Stimulated activated naive CD4-positive, alpha-beta T cell treated with Interleukin-2 at 50 U/mL for 16 hours (primary cell): ENCODE measurements around the gene RALGAPA1.
"Not testable (repeated sequence)": the region's sequence is repeated elsewhere in the genome, so short reads cannot be mapped to it uniquely, and the experiment has no call there.

Source experiments
- DNase-seq: peaks from one replicate; lab custom pipeline; 2025; lab: John Stamatoyannopoulos, UW

The RALGAPA1 gene

GRCh38 chr14:35696575-35696974 lies 112.5 kb downstream of the RALGAPA1 start:
- DNase-seq = no peak

DNA sequence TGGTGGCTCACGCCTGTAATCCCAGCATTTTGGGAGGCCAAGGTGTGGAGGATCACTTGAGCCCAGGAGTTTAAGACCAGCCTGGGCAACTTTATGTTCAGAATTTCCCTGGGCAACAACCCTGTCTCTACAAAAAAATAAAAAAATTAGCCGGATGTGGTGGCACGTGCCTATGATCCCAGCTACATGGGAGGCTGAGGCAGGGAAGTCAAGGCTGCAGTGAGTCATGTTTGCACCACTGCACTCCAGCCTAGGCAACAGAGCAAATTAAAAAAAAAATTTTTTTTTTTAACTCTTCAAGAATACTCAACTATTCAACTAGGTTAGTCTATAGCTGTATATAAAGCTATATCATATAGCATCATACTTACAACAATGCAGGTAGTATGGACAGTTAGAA lies 113.0 kb downstream of the RALGAPA1 start:
- DNase-seq = no peak

- DNase-seq = no peak
Observed at GRCh38 chr14:35695647-35696046, 113.4 kb downstream of the RALGAPA1 start.

GRCh38 chr14:35695072-35695471 lies 114.0 kb downstream of the RALGAPA1 start:
- no peak for DNase-seq

- no peak for DNase-seq
Observed at GRCh38 chr14:35689000-35689460, 120.1 kb downstream of the RALGAPA1 start.

- no peak for DNase-seq
Observed at GRCh38 chr14:35688126-35688826, 120.8 kb downstream of the RALGAPA1 start.

- DNase-seq = no peak
Observed at GRCh38 chr14:35687335-35687939, 121.7 kb downstream of the RALGAPA1 start.

GRCh38 chr14:35683688-35684087 lies 125.4 kb downstream of the RALGAPA1 start:
- not testable (repeated sequence) for DNase-seq

GRCh38 chr14:35682802-35683201 lies 126.3 kb downstream of the RALGAPA1 start:
- DNase-seq = no peak

DNA sequence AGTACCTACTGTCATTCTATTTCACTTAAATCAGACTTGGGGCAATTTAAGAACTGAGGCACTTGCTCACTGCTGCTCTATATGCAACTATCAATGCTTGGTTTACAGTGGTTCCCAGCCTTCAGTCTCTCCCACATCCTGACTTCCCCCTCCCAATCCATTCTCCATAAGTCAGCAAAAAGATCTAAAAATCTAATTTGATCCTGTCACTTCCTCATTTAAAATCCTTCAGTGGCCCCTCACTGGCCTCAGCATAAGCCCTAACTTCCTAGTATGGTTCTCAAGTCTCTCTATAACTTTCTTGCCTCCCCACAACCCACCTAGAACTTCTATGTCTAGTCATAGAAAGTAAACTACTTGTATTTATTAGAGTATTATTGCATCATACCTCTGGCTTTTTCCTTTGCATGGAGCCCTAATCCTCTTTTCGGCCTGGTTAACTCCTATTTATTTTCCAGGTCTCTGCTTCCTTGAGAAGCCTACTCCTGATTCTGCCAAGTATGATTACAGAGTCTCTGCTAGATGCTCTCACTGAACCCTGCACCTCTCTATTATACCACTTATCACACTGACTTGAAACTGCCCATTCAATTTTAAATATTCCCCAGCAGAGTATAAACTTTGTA lies 130.6 kb downstream of the RALGAPA1 start:
- no peak for DNase-seq

GRCh38 chr14:35669782-35670181 lies 139.3 kb downstream of the RALGAPA1 start:
- no peak for DNase-seq

DNA sequence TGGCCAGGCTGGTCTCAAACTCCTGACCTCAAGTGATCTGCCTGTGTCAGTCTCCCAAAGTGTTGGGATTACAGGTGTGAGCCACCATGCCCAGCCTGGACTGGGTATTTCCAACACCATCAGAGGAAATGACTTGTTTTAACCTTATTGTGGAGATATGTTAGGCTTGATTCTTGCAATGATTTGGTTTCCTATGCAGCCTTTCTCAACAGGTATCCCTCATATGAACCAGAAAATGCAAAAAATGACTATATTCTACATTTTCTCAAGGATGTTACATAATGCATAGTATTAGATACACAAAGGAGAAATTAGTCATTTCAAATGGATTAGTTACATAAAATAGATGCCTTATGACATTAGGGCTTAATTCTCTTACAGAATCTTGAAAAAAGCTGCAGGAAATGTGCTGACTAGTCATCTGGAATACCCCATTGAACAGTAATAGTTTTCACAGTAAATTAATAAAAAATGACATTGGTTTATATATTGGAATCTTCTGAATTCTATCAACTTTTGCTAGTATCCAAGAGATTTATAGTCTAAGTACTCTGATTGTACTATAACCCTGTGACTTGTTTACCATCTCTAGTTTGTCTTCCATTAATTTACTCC lies 142.6 kb downstream of the RALGAPA1 start:
- DNase-seq = no peak

- DNase-seq = no peak
Observed at GRCh38 chr14:35661875-35662274, 147.2 kb downstream of the RALGAPA1 start.

GRCh38 chr14:35653045-35653444 lies 156.1 kb downstream of the RALGAPA1 start:
- no peak for DNase-seq

- no peak for DNase-seq
Observed at GRCh38 chr14:35643513-35643912, 165.6 kb downstream of the RALGAPA1 start.

GRCh38 chr14:35637851-35638250 lies 171.2 kb downstream of the RALGAPA1 start:
- DNase-seq = no peak

GRCh38 chr14:35637269-35637668 lies 171.8 kb downstream of the RALGAPA1 start:
- no peak for DNase-seq

DNA sequence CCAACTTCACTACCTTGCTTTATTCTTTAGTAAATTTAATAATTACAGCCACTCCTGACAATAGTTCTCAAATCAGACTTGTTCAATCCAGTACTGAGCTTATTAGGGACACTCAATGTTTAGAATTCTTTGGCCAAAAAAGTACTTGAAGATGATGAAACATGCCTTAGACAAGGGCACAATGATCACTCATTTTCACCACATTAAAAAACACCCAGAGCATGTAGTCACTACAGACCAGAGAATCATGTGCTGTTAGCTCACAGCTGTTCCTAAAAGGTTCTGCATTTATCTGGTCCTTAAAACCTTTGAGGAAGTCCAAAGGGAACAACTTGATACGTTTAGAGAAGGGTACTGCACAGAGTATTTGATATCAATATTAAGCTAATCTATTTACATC lies 176.4 kb downstream of the RALGAPA1 start:
- DNase-seq = no peak

DNA sequence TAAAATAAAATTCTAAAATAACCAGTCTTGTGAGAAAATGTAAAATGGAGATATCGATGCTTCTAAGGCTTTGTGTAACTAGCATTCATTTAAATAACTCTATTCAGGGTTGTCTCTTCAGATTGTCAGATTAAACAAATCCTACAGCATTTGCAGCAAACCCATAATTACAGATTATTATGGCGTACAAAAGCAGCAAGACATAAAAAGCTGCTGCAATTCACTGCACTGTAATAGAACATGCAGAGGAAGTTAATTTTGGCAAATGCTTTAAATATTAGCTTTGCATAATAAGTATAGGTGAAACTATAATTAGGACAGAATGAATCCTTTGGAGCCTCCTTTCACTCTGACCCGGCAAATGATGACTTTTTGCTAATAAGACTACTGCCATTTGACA lies 176.8 kb downstream of the RALGAPA1 start:
- no peak for DNase-seq

- no peak for DNase-seq
Observed at GRCh38 chr14:35631071-35631805, 177.9 kb downstream of the RALGAPA1 start.

GRCh38 chr14:35628989-35629388 lies 180.1 kb downstream of the RALGAPA1 start:
- DNase-seq = no peak

- DNase-seq = not testable (repeated sequence)
Observed at GRCh38 chr14:35626947-35627346, 182.1 kb downstream of the RALGAPA1 start.
